ENCODE data around the gene UPF2.

UPF2 gene, protein sequence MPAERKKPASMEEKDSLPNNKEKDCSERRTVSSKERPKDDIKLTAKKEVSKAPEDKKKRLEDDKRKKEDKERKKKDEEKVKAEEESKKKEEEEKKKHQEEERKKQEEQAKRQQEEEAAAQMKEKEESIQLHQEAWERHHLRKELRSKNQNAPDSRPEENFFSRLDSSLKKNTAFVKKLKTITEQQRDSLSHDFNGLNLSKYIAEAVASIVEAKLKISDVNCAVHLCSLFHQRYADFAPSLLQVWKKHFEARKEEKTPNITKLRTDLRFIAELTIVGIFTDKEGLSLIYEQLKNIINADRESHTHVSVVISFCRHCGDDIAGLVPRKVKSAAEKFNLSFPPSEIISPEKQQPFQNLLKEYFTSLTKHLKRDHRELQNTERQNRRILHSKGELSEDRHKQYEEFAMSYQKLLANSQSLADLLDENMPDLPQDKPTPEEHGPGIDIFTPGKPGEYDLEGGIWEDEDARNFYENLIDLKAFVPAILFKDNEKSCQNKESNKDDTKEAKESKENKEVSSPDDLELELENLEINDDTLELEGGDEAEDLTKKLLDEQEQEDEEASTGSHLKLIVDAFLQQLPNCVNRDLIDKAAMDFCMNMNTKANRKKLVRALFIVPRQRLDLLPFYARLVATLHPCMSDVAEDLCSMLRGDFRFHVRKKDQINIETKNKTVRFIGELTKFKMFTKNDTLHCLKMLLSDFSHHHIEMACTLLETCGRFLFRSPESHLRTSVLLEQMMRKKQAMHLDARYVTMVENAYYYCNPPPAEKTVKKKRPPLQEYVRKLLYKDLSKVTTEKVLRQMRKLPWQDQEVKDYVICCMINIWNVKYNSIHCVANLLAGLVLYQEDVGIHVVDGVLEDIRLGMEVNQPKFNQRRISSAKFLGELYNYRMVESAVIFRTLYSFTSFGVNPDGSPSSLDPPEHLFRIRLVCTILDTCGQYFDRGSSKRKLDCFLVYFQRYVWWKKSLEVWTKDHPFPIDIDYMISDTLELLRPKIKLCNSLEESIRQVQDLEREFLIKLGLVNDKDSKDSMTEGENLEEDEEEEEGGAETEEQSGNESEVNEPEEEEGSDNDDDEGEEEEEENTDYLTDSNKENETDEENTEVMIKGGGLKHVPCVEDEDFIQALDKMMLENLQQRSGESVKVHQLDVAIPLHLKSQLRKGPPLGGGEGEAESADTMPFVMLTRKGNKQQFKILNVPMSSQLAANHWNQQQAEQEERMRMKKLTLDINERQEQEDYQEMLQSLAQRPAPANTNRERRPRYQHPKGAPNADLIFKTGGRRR

DNA sequence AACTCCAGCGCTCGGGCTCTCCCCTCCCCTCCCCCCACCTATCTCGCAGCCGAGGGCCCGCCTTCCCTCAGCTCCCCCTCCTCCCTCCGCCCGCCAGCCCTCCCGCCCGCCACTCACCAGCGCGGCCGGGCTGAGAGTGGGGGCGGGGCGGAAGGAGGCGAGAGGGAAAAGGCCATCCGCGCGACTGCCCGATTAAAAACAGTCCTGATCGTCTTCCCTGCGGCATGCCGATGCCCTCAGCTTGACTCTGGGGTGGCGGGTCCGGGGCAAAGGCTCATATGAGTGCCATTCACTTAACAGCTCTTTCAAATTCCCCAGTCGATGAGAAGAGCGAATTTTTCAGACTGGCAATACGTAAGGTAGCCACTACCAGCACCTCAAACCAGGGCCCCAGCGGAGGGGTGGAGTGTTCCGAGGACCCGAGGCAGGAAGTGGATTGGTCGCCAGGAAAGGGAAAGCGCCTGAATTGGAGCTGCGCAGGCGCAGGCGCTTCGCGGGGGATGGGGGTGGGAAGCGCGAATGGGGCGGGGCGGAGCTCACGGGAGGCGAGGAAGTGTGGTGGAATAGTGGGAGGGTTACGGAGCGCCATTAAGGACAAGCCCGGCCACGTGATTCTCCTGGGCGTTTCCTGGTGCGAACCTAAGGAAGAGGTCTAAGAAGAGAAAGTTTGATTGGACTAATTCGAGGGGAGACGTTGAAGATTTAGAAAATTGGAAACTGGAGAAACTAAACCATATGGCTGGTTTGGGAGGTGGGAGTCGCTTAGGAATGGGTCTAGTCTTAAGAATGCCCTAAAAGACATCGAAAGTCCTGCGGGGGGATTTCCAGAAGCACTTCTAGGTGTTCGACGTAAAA is at the start of gene UPF2:
Gene UPF2, minus strand, starts transcription at position 13 of the 855 bp plus-strand sequence. CDS start 7,386 bp downstream, outside the sequence.
- peak; percentile 92; the same call in 1 of the 2 replicates for TF ChIP-seq MYC (IDR thresholded peaks at IDR 0.05; ENCODE audit: low read depth, low read length)
- TF ChIP-seq, protein P1, sequence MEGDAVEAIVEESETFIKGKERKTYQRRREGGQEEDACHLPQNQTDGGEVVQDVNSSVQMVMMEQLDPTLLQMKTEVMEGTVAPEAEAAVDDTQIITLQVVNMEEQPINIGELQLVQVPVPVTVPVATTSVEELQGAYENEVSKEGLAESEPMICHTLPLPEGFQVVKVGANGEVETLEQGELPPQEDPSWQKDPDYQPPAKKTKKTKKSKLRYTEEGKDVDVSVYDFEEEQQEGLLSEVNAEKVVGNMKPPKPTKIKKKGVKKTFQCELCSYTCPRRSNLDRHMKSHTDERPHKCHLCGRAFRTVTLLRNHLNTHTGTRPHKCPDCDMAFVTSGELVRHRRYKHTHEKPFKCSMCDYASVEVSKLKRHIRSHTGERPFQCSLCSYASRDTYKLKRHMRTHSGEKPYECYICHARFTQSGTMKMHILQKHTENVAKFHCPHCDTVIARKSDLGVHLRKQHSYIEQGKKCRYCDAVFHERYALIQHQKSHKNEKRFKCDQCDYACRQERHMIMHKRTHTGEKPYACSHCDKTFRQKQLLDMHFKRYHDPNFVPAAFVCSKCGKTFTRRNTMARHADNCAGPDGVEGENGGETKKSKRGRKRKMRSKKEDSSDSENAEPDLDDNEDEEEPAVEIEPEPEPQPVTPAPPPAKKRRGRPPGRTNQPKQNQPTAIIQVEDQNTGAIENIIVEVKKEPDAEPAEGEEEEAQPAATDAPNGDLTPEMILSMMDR (IDR thresholded peaks at IDR 0.05; ENCODE audit: low read depth, low read length) = no peak
- TF ChIP-seq, protein P2, sequence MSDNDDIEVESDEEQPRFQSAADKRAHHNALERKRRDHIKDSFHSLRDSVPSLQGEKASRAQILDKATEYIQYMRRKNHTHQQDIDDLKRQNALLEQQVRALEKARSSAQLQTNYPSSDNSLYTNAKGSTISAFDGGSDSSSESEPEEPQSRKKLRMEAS (IDR thresholded peaks at IDR 0.05; ENCODE audit: low read depth, low read length) = peak; percentile 93
- peak; percentile 23 for TF ChIP-seq POLR2A (IDR thresholded peaks at IDR 0.05; ENCODE audit: extremely low read depth, insufficient read length)
- H3K4me3 ChIP-seq (ENCODE audit: low read depth, low read length) = peak within 1 kb of the TSS; percentile 84
- DNase-seq (ENCODE audit: low read depth) = peak; percentile 97

DNA sequence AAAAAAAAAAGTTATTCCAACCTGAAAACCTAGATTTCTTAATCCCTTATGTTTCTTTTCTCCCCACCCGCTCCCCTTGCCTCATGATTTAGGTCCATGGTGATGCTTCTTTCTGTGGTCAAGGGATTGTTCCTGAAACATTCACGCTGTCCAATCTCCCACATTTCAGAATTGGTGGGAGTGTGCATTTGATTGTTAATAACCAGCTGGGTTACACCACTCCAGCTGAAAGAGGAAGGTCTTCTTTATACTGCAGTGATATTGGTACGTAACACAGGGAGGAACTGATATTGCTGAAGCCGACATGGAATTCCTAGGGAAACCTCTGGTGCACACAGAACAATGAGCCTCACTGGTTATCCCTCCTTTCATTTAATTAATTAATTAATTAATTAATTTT is 48.8 kb upstream of the UPF2 start:
- DNase-seq (ENCODE audit: low read depth) = no peak
- TF ChIP-seq, protein P1 (IDR thresholded peaks at IDR 0.05; ENCODE audit: low read depth, low read length) = no peak
- TF ChIP-seq, protein P2 (IDR thresholded peaks at IDR 0.05; ENCODE audit: low read depth, low read length) = no peak
- no peak for TF ChIP-seq POLR2A (IDR thresholded peaks at IDR 0.05; ENCODE audit: extremely low read depth, insufficient read length)
- no peak for TF ChIP-seq MYC (IDR thresholded peaks at IDR 0.05; ENCODE audit: low read depth, low read length)
- H3K4me3 ChIP-seq (ENCODE audit: low read depth, low read length) = no peak overlapping the region

DNA sequence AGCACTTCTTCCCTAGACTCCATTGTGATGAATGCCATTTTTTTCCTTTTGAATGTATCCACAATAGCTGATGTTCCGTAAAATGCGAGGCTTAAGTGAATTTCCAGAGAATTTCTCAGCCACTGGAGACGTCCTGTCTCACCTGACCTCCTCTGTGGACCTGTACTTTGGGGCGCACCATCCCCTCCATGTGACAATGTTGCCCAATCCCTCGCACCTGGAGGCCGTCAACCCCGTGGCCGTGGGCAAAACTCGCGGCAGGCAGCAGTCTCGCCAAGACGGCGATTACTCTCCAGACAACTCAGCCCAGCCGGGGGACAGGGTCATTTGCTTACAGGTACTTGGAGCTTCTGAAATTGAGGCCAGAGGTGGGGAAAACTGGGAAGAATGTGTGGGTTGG is 46.3 kb upstream of the UPF2 start:
- DNase-seq (ENCODE audit: low read depth) = no peak
- TF ChIP-seq, protein P1 (IDR thresholded peaks at IDR 0.05; ENCODE audit: low read depth, low read length) = no peak
- no peak for TF ChIP-seq POLR2A (IDR thresholded peaks at IDR 0.05; ENCODE audit: extremely low read depth, insufficient read length)
- TF ChIP-seq, protein P2 (IDR thresholded peaks at IDR 0.05; ENCODE audit: low read depth, low read length) = no peak
- no peak for TF ChIP-seq MYC (IDR thresholded peaks at IDR 0.05; ENCODE audit: low read depth, low read length)

DNA sequence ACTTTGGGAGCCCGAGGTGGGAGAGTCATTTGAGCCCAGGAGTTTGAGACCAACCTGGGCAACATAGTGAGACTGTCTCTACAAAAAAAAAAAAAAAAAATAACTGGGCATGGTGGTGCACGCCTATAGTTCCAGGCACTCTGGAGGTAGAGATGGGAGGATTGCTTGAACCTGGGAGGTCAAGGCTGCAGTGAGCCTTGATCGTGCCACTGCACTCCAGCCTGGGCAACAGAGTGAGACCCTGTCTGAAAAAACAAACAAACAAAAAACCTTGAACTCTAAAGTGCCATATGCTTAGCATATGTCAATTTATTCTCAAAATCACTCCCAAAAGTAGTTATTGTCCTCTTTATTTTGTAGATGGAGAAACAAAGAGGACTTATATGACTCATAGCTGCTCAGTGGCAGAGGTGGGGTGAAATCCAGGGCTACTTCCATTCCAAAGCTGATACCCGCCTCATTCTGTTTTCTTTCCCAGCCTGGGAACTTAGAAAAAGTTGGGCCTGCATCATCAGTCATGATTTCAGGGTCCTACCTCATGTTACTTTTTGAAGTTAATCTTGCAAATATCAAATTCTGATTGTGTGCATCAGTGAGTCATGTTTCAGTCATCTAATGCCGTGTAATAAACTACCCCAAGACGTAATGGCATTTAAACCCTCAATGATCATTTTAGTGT is 39.4 kb upstream of the UPF2 start:
- TF ChIP-seq POLR2A (IDR thresholded peaks at IDR 0.05; ENCODE audit: extremely low read depth, insufficient read length) (no peak), MYC (IDR thresholded peaks at IDR 0.05; ENCODE audit: low read depth, low read length) (no peak)
- TF ChIP-seq, protein P1 (IDR thresholded peaks at IDR 0.05; ENCODE audit: low read depth, low read length) = no peak
- TF ChIP-seq, protein P2 (IDR thresholded peaks at IDR 0.05; ENCODE audit: low read depth, low read length) = no peak
- DNase-seq (ENCODE audit: low read depth) = no peak

More for the DNA sequence above, 46.3 kb upstream of the UPF2 start:
- H3K4me3 ChIP-seq (ENCODE audit: low read depth, low read length) = no peak overlapping the region

More for the DNA sequence above, 39.4 kb upstream of the UPF2 start:
- no peak overlapping the region for H3K4me3 ChIP-seq (ENCODE audit: low read depth, low read length)

Data from NB4 (cell line).